ENCODE measurements around the gene ASB6.
A peak's percentile ranks its signal among the peaks of the same experiment; 100 is the strongest.

Gene ASB6

GRCh38 chr9:129674229-129674628, 32.3 kb upstream of the ASB6 start:
- H3K36me3 ChIP-seq (ENCODE audit: low read depth): no peaks in the 10 kb centered on the region
- no peak overlapping the region for H3K4me3 ChIP-seq (ENCODE audit: severe bottlenecking)
- TF ChIP-seq, protein P1, sequence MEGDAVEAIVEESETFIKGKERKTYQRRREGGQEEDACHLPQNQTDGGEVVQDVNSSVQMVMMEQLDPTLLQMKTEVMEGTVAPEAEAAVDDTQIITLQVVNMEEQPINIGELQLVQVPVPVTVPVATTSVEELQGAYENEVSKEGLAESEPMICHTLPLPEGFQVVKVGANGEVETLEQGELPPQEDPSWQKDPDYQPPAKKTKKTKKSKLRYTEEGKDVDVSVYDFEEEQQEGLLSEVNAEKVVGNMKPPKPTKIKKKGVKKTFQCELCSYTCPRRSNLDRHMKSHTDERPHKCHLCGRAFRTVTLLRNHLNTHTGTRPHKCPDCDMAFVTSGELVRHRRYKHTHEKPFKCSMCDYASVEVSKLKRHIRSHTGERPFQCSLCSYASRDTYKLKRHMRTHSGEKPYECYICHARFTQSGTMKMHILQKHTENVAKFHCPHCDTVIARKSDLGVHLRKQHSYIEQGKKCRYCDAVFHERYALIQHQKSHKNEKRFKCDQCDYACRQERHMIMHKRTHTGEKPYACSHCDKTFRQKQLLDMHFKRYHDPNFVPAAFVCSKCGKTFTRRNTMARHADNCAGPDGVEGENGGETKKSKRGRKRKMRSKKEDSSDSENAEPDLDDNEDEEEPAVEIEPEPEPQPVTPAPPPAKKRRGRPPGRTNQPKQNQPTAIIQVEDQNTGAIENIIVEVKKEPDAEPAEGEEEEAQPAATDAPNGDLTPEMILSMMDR (IDR thresholded peaks at IDR 0.05; ENCODE audit: poor library complexity, severe bottlenecking): no peak
- H3K4me1 ChIP-seq (ENCODE audit: insufficient read depth, poor library complexity, severe bottlenecking): no peaks in the 10 kb centered on the region
- no peak overlapping the region for H3K27ac ChIP-seq (ENCODE audit: poor library complexity, severe bottlenecking)
- H3K9me3 ChIP-seq (ENCODE audit: severe bottlenecking): no peaks in the 10 kb centered on the region
- ATAC-seq (ENCODE audit: low read depth) (no peak), DNase-seq (ENCODE audit: low spot score) (no peak)
- peaks cover 29% of the 10 kb centered on the region for H3K27me3 ChIP-seq (ENCODE audit: insufficient read depth, poor library complexity, severe bottlenecking)

- Histone ChIP-seq H3K27ac (ENCODE audit: poor library complexity, severe bottlenecking) (no peak overlapping the region), H3K4me1 (ENCODE audit: insufficient read depth, poor library complexity, severe bottlenecking) (no peaks in the 10 kb centered on the region), H3K27me3 (ENCODE audit: insufficient read depth, poor library complexity, severe bottlenecking) (peaks cover 29% of the 10 kb centered on the region), H3K4me3 (ENCODE audit: severe bottlenecking) (no peak overlapping the region), H3K36me3 (ENCODE audit: low read depth) (no peaks in the 10 kb centered on the region), H3K9me3 (ENCODE audit: severe bottlenecking) (no peaks in the 10 kb centered on the region)
- TF ChIP-seq, protein P1 (IDR thresholded peaks at IDR 0.05; ENCODE audit: poor library complexity, severe bottlenecking): no peak
- DNase-seq (ENCODE audit: low spot score): no peak
- no peak for ATAC-seq (ENCODE audit: low read depth)
These were observed 31.7 kb upstream of the ASB6 start for GRCh38 chr9:129673602-129674001.

DNA sequence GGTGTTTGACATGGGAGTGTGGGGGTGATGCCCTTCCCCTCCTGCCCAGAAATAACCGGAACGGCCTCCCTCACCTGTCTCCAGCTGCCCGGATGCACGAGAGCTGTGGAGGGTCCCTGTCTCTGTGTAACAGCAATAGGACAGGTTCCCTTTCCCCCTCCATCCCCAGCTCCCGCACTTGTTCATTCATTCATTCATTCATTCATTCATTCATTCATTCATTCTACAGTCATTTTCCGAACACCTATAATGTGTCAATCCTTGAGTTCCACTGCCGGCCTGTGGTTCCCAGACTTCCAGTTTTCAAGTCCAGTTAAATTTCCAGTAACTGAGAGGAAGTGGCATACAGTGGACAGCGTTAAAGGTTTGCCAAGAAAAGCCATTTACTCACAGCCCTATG, 30.8 kb upstream of the ASB6 start:
- H3K4me3 ChIP-seq (ENCODE audit: severe bottlenecking): no peak overlapping the region
- H3K9me3 ChIP-seq (ENCODE audit: severe bottlenecking): no peaks in the 10 kb centered on the region
- H3K36me3 ChIP-seq (ENCODE audit: low read depth): no peaks in the 10 kb centered on the region
- TF ChIP-seq, protein P1 (IDR thresholded peaks at IDR 0.05; ENCODE audit: poor library complexity, severe bottlenecking): no peak
- H3K27ac ChIP-seq (ENCODE audit: poor library complexity, severe bottlenecking): no peak overlapping the region
- DNase-seq (ENCODE audit: low spot score) (no peak), ATAC-seq (ENCODE audit: low read depth) (no peak)
- peaks cover 26% of the 10 kb centered on the region for H3K27me3 ChIP-seq (ENCODE audit: insufficient read depth, poor library complexity, severe bottlenecking)
- no peaks in the 10 kb centered on the region for H3K4me1 ChIP-seq (ENCODE audit: insufficient read depth, poor library complexity, severe bottlenecking)

- DNase-seq (ENCODE audit: low spot score) (no peak), ATAC-seq (ENCODE audit: low read depth) (peak; percentile 45)
- Histone ChIP-seq H3K27me3 (ENCODE audit: insufficient read depth, poor library complexity, severe bottlenecking) (peaks cover 22% of the 10 kb centered on the region), H3K4me3 (ENCODE audit: severe bottlenecking) (no peak overlapping the region), H3K36me3 (ENCODE audit: low read depth) (no peaks in the 10 kb centered on the region), H3K9me3 (ENCODE audit: severe bottlenecking) (no peaks in the 10 kb centered on the region), H3K27ac (ENCODE audit: poor library complexity, severe bottlenecking) (no peak overlapping the region), H3K4me1 (ENCODE audit: insufficient read depth, poor library complexity, severe bottlenecking) (no peaks in the 10 kb centered on the region)
- TF ChIP-seq, protein P1 (IDR thresholded peaks at IDR 0.05; ENCODE audit: poor library complexity, severe bottlenecking): no peak
These were observed 29.6 kb upstream of the ASB6 start for GRCh38 chr9:129671519-129671918.

DNA sequence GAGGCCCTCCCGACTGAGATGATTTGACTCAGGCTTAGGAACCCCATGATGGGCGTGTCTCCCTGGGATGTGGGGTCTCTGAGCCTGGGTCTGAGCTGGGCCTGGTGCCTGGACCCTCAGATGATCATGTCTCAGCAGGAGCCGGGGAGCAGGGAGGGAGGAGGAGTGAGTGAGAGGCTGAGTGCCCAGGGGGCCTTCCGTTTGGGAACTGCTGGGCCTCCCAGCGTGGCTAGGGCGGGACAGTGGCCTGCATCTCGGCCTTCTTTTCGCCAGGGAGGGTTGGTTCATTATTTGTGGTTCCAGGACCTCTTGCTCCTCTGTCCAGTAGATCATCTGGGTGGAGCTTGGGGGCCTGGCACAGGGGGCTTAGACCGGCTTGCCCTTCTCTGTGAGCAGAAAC, 29.1 kb upstream of the ASB6 start:
- no peak overlapping the region for H3K4me3 ChIP-seq (ENCODE audit: severe bottlenecking)
- no peaks in the 10 kb centered on the region for H3K9me3 ChIP-seq (ENCODE audit: severe bottlenecking)
- no peak for DNase-seq (ENCODE audit: low spot score)
- no peaks in the 10 kb centered on the region for H3K4me1 ChIP-seq (ENCODE audit: insufficient read depth, poor library complexity, severe bottlenecking)
- no peak for ATAC-seq (ENCODE audit: low read depth)
- TF ChIP-seq, protein P1 (IDR thresholded peaks at IDR 0.05; ENCODE audit: poor library complexity, severe bottlenecking): no peak
- H3K27ac ChIP-seq (ENCODE audit: poor library complexity, severe bottlenecking): no peak overlapping the region
- H3K27me3 ChIP-seq (ENCODE audit: insufficient read depth, poor library complexity, severe bottlenecking): peaks cover 22% of the 10 kb centered on the region
- no peaks in the 10 kb centered on the region for H3K36me3 ChIP-seq (ENCODE audit: low read depth)
